Activated T-cell treated with anti-CD3 and anti-CD28 coated beads, Interleukin-2, amount 50 U/mL, for 24 hours (primary cell): Measurements from ENCODE around the gene FAM174B.

Experiments
- DNase-seq: peaks from one replicate; pipeline ENCODE4 v3.0.0-alpha.2; 2020
- H3K27ac Mint-ChIP-seq: 2 replicates; pipeline ENCODE4 v1.8.0; 2020; ENCODE audit warnings: mild to moderate bottlenecking, mixed read lengths
- H3K27me3 Mint-ChIP-seq: 2 replicates; pipeline ENCODE4 v1.8.0; 2020; ENCODE audit warnings: mixed read lengths
- H3K36me3 Mint-ChIP-seq: 2 replicates; pipeline ENCODE4 v1.8.0; 2020; ENCODE audit warnings: low read depth, mixed read lengths
- H3K4me1 Mint-ChIP-seq: 2 replicates; pipeline ENCODE4 v1.8.0; 2020; ENCODE audit warnings: low read depth, mixed read lengths
- H3K4me3 Mint-ChIP-seq: 2 replicates; pipeline ENCODE4 v1.8.0; 2020; ENCODE audit warnings: mild to moderate bottlenecking, moderate library complexity, mixed read lengths
- H3K9me3 Mint-ChIP-seq: 2 replicates; pipeline ENCODE4 v1.8.0; 2020; ENCODE audit warnings: mixed read lengths

FAM174B gene

GRCh38 chr15:92623435-92623834 lies 32.1 kb downstream of the FAM174B start:
- no peak overlapping the region for H3K4me3 Mint-ChIP-seq
- no peak overlapping the region for H3K27ac Mint-ChIP-seq
- no peaks in the 10 kb centered on the region for H3K9me3 Mint-ChIP-seq

GRCh38 chr15:92621972-92622533 lies 33.5 kb downstream of the FAM174B start:
- H3K9me3 Mint-ChIP-seq: no peaks in the 10 kb centered on the region
- no peak overlapping the region for H3K4me3 Mint-ChIP-seq
- H3K36me3 Mint-ChIP-seq: no peaks in the 10 kb centered on the region
- H3K4me1 Mint-ChIP-seq: peaks cover 21% of the 10 kb centered on the region
- H3K27ac Mint-ChIP-seq: no peak overlapping the region
- H3K27me3 Mint-ChIP-seq: peaks cover 4% of the 10 kb centered on the region
- DNase-seq: no peak

More at GRCh38 chr15:92623435-92623834, 32.1 kb downstream of the FAM174B start:
- no peak for DNase-seq
- H3K27me3 Mint-ChIP-seq: peaks cover 4% of the 10 kb centered on the region
- no peaks in the 10 kb centered on the region for H3K36me3 Mint-ChIP-seq
- peaks cover 21% of the 10 kb centered on the region for H3K4me1 Mint-ChIP-seq

- Mint-ChIP-seq H3K27ac (no peak overlapping the region), H3K27me3 (peaks cover 4% of the 10 kb centered on the region), H3K9me3 (no peaks in the 10 kb centered on the region), H3K36me3 (no peaks in the 10 kb centered on the region), H3K4me1 (peaks cover 18% of the 10 kb centered on the region), H3K4me3 (no peak overlapping the region)
- DNase-seq: no peak
Measured at GRCh38 chr15:92620991-92621390, 34.6 kb downstream of the FAM174B start.

- H3K4me1 Mint-ChIP-seq: peaks cover 5% of the 10 kb centered on the region
- no peaks in the 10 kb centered on the region for H3K36me3 Mint-ChIP-seq
- no peak overlapping the region for H3K4me3 Mint-ChIP-seq
- no peak overlapping the region for H3K27ac Mint-ChIP-seq
- DNase-seq: no peak
- H3K9me3 Mint-ChIP-seq: no peaks in the 10 kb centered on the region
- H3K27me3 Mint-ChIP-seq: no peaks in the 10 kb centered on the region
Measured at GRCh38 chr15:92619145-92620101, 36.2 kb downstream of the FAM174B start.

GRCh38 chr15:92617549-92618520 lies 37.7 kb downstream of the FAM174B start:
- no peaks in the 10 kb centered on the region for H3K4me1 Mint-ChIP-seq
- no peaks in the 10 kb centered on the region for H3K36me3 Mint-ChIP-seq
- H3K27ac Mint-ChIP-seq: no peak overlapping the region
- no peak overlapping the region for H3K4me3 Mint-ChIP-seq
- H3K27me3 Mint-ChIP-seq: no peaks in the 10 kb centered on the region
- no peaks in the 10 kb centered on the region for H3K9me3 Mint-ChIP-seq
- DNase-seq: no peak

- H3K27ac Mint-ChIP-seq: no peak overlapping the region
- H3K4me3 Mint-ChIP-seq: no peak overlapping the region
- no peaks in the 10 kb centered on the region for H3K27me3 Mint-ChIP-seq
- no peaks in the 10 kb centered on the region for H3K4me1 Mint-ChIP-seq
- H3K36me3 Mint-ChIP-seq: no peaks in the 10 kb centered on the region
- no peaks in the 10 kb centered on the region for H3K9me3 Mint-ChIP-seq
- no peak for DNase-seq
Measured at GRCh38 chr15:92616621-92617548, 38.7 kb downstream of the FAM174B start.

GRCh38 chr15:92614791-92615785 lies 40.5 kb downstream of the FAM174B start:
- Mint-ChIP-seq H3K4me1 (no peaks in the 10 kb centered on the region), H3K27ac (no peak overlapping the region), H3K4me3 (no peak overlapping the region), H3K27me3 (no peaks in the 10 kb centered on the region), H3K9me3 (no peaks in the 10 kb centered on the region), H3K36me3 (no peaks in the 10 kb centered on the region)
- DNase-seq: no peak

GRCh38 chr15:92614301-92614700 lies 41.3 kb downstream of the FAM174B start:
- H3K27ac Mint-ChIP-seq: no peak overlapping the region
- H3K4me3 Mint-ChIP-seq: no peak overlapping the region
- no peaks in the 10 kb centered on the region for H3K27me3 Mint-ChIP-seq
- H3K36me3 Mint-ChIP-seq: no peaks in the 10 kb centered on the region
- no peak for DNase-seq
- H3K9me3 Mint-ChIP-seq: no peaks in the 10 kb centered on the region
- H3K4me1 Mint-ChIP-seq: no peaks in the 10 kb centered on the region

GRCh38 chr15:92613841-92614240 lies 41.7 kb downstream of the FAM174B start:
- H3K4me3 Mint-ChIP-seq: no peak overlapping the region
- no peaks in the 10 kb centered on the region for H3K27me3 Mint-ChIP-seq
- H3K27ac Mint-ChIP-seq: no peak overlapping the region
- H3K36me3 Mint-ChIP-seq: no peaks in the 10 kb centered on the region
- H3K4me1 Mint-ChIP-seq: no peaks in the 10 kb centered on the region
- H3K9me3 Mint-ChIP-seq: no peaks in the 10 kb centered on the region
- no peak for DNase-seq

GRCh38 chr15:92612891-92613290 lies 42.7 kb downstream of the FAM174B start:
- Mint-ChIP-seq H3K36me3 (no peaks in the 10 kb centered on the region), H3K27ac (no peak overlapping the region), H3K4me3 (no peak overlapping the region), H3K4me1 (no peaks in the 10 kb centered on the region), H3K27me3 (no peaks in the 10 kb centered on the region), H3K9me3 (no peaks in the 10 kb centered on the region)
- no peak for DNase-seq

GRCh38 chr15:92611995-92612745 lies 43.4 kb downstream of the FAM174B start:
- Mint-ChIP-seq H3K4me3 (no peak overlapping the region), H3K9me3 (no peaks in the 10 kb centered on the region), H3K4me1 (no peaks in the 10 kb centered on the region)

GRCh38 chr15:92611150-92611549 lies 44.4 kb downstream of the FAM174B start:
- no peak for DNase-seq
- Mint-ChIP-seq H3K36me3 (no peaks in the 10 kb centered on the region), H3K4me1 (no peaks in the 10 kb centered on the region), H3K4me3 (no peak overlapping the region), H3K27me3 (no peaks in the 10 kb centered on the region), H3K27ac (no peak overlapping the region), H3K9me3 (no peaks in the 10 kb centered on the region)

More at GRCh38 chr15:92611995-92612745, 43.4 kb downstream of the FAM174B start:
- no peak overlapping the region for H3K27ac Mint-ChIP-seq
- no peaks in the 10 kb centered on the region for H3K36me3 Mint-ChIP-seq
- H3K27me3 Mint-ChIP-seq: no peaks in the 10 kb centered on the region
- DNase-seq: no peak
